22Rv1 (cell line): Measurements from ENCODE around the gene PCDHGC4.

ENCODE experiments used
- H3K27ac ChIP-seq: fragments of 450-650 bp; 2 replicates; pipeline ENCODE4 v1.5.1; 2017
- CTCF ChIP-seq: fragments of 450-650 bp; IDR thresholded peaks from 2 replicates; pipeline ENCODE4 v1.5.1; 2017; ENCODE audit warnings: mild to moderate bottlenecking
- ZFX ChIP-seq: fragments of 450-650 bp; IDR thresholded peaks from 2 replicates; pipeline ENCODE4 v1.6.1; 2017; ENCODE audit warnings: antibody characterized with exemption, borderline replicate concordance

The PCDHGC4 gene

GRCh38 chr5:141485321-141486055 lies 658 bp downstream of the PCDHGC4 start:
- H3K27ac ChIP-seq, result no peak overlapping the region
- no peak for TF ChIP-seq CTCF
- TF ChIP-seq ZFX, result no peak

- TF ChIP-seq ZFX (no peak), CTCF (no peak)
- H3K27ac ChIP-seq, result no peak overlapping the region
Observed at GRCh38 chr5:141486091-141486490, 1.3 kb downstream of the PCDHGC4 start.

- no peak overlapping the region for H3K27ac ChIP-seq
- no peak for TF ChIP-seq ZFX
- TF ChIP-seq CTCF, result no peak
Observed at GRCh38 chr5:141487131-141487530, 2.3 kb downstream of the PCDHGC4 start.

GRCh38 chr5:141488591-141489561 lies 4.0 kb downstream of the PCDHGC4 start, which contains the start of gene PCDHGC5:
TSS of gene PCDHGC5 (plus strand) at chr5:141489081. CDS start at chr5:141489241, 160 bp downstream.
- H3K27ac ChIP-seq, result no peak within 1 kb of the TSS
- TF ChIP-seq ZFX (no peak), CTCF (no peak)

GRCh38 chr5:141489841-141490240 lies 5.0 kb downstream of the PCDHGC4 start:
- no peak overlapping the region for H3K27ac ChIP-seq
- TF ChIP-seq ZFX (no peak), CTCF (no peak)

- no peak overlapping the region for H3K27ac ChIP-seq
- TF ChIP-seq CTCF, result no peak
- TF ChIP-seq ZFX, result no peak
Observed at GRCh38 chr5:141490271-141490670, 5.4 kb downstream of the PCDHGC4 start.
